NCI-H2107 treated with DMSO at 0.1 percent for 48 hours (cell line): ENCODE data around the gene SAMD3.
"Not testable (repeated sequence)": the region's sequence is repeated elsewhere in the genome, so short reads cannot be mapped to it uniquely, and the experiment has no call there.

Source experiments
- DNase-seq: peaks from one replicate; lab custom pipeline; 2025; ENCODE audit not compliant: unreplicated experiment; lab: John Stamatoyannopoulos, UW

The SAMD3 gene

DNA sequence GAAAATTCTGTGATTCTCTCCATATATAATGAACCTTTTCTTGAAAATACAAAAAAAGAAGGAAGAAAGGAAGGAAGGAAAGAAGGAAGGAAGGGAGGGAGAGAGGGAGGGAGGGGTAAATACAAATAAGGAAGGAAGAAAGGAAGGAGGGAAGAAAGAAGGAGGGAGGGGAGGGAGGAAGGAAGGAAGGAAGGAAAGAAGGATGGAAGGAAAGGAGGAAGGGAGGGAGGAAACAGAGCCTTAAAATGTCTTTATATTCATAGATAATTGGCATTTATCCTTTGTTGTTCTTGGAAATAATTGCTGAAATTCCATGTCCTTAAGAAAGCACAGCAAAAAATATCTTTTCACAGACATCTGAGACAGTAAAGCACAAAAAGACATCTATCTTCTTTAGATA, 40.3 kb downstream of the SAMD3 start:
- no peak for DNase-seq

DNA sequence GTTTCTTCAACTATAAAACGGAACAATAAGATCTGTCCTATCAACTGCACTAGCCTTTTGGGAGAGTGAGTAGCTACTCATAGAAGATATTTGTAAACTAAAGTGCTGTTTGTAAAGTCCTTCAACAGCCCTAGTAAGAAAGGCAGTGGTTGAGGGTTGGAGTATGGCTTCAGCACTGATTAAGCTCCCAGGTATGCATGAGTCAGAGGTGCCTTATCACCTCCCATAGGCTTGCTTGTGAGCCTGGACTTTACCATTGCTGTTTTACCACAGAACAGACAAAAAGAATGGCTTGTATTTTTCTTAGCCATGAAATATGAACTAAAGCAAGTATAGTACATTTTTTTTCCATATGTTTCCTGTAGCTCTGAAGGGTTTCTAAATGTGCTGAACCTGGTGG, 44.1 kb downstream of the SAMD3 start:
- DNase-seq, result no peak

DNA sequence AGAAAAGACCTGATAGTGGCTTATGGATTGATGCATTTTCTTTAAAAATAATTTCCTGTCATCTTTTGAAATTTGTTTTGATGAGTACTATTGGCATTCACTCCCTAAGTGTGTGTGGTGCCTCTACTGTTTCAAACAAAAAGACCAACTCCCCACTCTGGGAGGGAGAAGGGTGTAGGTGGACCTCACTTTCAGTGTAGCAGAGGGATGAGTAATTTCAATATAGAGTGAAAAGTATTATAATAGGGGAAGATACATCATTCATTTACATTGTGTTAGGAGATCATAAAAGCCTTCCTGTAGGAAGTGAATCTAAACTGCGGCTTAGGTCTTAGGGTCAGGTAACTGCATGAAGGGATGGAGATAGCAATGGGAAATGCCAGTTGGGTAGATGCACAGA, 46.4 kb downstream of the SAMD3 start:
- no peak for DNase-seq

DNA sequence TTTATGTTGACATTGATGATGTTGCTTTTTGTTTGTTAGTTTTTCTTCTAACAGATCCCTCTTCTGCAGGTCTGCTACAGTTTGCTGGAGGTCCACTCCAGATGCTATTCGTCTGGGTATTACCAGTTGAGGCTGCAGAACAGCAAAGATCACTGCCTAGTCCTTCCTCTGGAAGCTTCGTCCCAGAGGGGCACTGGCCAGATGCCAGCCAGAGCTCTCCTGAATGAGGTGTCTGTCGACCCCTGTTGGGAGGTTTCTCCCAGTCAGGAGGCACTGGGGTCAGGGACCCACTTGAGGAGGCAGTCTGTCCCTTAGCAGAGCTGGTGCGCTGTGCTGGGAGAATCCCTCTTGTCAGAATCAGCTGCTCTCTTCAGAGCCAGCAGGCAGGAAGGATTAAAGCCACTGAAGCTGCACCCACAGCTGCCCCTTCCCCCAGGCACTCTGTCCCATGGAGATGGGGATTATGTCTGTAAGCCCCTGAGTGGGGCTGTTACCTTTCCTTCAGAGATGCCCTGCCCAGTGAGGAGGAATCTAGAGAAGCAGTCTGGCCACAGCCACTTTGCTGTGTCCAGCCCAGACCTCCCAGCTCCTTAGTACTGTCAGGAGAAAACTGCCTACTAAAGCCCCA, 49.3 kb downstream of the SAMD3 start:
- not testable (repeated sequence) for DNase-seq

DNA sequence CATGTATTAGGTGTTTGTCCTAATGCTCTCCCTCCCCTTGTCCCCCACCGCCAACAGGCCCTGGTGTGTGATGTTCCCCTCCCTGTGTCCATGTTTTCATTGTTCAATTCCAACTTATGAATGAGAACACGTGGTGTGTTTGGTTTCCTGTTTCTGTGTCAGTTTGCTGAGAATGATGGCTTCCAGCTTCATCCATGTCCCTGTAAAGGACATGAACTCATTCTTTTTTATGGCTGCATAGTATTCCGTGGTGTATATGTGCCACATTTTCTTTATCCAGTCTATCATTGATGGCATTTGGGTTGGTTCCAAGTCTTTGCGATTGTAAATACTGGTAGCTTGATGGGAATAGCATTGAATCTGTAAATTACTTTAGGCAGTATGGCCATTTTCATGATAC, 52.6 kb downstream of the SAMD3 start:
- not testable (repeated sequence) for DNase-seq

DNA sequence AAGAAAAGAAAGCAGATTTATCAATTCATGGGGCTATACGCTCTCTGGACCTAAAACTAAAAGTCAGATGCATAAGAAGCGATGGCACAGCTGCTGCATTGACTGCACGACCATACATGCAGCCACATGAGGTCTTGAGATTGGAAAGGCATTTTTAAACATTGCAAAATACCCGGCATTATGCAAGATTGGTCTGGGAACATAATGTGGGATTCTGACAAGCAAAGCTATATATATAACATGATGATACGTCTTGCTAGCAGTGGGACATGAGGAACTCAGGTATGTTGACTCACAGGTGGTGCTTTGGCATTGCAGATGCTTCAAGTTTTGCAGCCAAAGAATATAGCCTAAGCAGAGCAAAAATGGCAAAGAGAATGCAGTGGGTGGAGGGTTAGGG, 55.1 kb downstream of the SAMD3 start:
- no peak for DNase-seq

DNA sequence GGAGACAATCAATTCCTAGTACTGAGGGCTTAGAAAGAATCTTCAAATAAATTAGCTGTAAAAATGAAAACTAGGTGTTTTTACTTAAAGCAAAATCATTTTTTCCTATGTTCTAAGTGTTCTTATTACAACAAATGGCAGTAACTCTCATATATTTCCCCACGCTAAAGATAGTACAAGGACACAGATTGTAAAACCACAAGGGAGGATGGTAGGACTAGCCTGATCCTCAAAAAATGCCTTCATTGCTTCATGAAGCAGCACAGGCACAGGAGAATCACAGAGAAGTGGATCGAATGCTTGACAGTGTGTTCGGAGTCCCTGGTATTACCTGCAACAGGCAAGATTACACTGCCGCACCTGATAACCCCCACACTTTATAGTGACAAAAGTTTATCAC, 58.5 kb downstream of the SAMD3 start:
- no peak for DNase-seq

DNA sequence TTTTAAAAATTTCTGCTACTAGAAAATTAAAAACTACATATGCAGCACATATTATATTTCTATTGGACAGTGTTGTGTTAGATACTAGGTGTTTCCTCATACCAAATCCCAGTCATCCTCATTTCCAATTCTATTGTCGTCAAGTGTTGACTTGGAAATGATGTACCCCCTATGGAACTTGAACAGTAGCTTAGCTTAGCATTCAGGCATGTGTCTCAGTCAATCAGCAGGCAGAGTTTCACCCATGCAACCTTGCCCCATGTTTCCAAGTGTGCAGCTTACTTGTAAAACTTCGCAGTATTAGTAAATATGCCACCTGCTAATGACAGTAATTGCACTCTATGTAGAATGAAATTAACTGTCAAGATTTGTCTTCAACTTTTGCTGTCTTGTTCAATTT, 59.5 kb downstream of the SAMD3 start:
- no peak for DNase-seq

DNA sequence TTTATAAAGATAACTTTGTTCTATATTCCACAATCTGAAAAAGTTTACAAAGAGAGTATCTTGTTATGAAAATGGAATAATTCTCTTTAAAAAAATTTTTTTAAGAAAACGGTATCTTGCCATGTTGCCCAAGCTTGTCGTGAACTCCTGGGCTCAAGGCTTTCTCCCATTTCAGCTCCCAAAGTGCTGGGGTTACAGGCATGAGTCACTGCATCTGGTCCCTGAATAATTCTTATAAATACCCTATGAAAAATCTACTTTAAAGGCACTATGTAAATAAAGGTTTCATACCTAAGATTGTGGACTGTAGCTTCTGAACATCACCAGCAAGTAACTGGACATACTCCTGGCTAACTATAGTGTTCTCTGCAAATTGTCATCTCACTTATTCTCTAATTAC, 60.3 kb downstream of the SAMD3 start:
- no peak for DNase-seq

DNA sequence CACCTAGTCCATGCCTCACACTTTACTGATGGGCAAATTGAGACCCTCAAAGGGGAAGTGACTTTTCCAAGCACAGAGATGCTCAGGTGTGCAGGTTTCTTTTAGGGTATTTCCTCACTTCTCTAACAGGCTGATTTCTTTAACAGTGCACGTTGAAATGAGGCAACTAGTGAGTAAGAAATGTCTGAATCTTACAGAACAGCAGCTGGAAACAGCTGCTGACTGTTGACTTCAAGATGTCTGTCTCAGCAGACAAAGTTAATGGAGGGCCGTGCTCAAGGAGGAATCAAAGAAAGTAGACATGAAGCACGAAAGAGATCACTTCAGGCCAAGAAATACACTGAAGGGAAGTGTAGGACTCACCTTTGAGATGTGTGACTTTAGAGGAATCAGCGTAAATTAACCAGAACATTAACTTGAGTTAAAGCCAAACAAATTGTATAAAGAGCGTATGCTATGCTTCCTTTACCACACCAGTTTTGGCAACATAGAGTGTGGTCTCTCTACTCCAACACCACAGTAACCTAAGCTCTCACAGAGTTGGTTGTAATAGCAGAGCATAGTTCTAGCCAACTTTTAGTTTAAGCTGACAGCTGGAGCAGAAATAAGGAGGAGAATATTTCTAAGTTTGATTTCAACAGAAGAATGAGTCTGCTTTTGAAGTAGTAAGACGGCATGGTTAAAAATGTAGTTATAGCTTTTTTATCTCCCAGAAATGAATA, 60.9 kb downstream of the SAMD3 start:
- DNase-seq, result no peak

DNA sequence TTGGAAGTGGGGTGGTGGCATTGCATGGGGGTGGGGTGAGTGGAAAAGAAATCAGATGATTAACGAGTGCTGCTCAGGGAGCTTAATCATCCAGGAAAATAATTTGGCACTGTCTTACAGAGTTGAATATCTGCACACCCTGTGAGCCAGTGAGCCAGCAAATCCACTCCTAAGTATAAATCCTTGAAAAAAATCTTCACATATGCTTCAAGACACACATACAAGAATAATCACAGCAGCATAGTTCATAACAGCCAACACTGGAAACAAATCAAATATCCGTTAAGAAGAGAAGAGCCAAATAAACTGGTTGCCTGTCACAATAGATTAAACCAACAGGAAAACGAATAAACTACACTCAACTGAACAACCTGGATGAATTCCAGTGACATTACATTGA, 62.8 kb downstream of the SAMD3 start:
- no peak for DNase-seq

DNA sequence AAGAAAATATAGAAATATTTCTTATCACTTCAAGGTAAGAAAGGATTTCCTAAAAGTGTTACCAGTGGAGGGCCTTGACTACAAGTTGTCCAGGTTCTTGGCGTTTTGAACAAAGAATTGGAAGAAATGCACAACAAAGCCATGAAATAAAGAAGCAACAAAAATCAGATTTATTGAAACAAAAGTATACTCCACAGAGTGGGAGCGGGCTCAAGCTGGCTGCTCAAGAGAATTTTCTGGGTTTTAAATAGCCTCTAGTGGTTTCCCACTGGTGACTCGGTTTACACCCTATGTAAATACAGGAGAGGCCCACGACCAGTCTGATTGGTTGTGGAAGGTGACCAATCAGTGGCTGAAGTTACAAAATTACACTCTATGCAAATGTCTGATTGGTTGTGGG, 64.2 kb downstream of the SAMD3 start:
- DNase-seq, result no peak

DNA sequence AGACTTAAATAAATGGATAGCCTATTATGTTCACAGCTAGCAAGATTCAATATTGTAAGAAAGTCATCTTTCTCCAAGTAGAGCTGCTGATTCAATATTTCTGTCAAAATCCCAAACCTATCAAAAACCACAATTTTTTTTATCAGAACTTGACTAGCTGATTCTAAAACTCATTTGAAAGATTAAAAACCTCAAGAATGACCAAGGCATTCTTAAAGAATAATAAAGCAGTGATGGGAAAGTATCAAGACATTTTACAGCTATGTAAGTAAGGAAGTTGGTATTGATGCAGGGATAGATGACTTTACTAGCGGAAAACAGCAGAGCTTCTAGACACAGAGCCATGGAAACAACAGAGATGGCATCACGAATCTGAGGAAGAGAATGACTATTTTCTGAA, 64.7 kb downstream of the SAMD3 start:
- no peak for DNase-seq

DNA sequence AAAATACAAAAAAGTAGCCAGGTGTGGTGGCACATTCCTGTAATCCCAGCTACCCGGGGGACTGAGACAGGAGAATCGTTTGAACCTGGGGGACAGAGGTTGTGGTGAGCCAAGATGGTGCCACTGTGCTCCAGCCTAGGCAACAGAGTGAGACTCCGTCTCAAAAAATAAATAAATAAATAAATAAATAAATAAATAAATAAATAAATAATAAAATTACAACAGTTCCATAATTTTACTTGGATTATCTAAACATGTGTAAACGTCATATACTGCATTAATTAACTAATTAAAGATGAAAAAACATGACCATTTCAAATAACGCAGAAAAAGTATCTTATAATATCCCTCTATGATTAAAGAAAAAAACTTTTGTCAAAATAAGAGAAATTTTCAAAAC, 65.8 kb downstream of the SAMD3 start:
- no peak for DNase-seq

DNA sequence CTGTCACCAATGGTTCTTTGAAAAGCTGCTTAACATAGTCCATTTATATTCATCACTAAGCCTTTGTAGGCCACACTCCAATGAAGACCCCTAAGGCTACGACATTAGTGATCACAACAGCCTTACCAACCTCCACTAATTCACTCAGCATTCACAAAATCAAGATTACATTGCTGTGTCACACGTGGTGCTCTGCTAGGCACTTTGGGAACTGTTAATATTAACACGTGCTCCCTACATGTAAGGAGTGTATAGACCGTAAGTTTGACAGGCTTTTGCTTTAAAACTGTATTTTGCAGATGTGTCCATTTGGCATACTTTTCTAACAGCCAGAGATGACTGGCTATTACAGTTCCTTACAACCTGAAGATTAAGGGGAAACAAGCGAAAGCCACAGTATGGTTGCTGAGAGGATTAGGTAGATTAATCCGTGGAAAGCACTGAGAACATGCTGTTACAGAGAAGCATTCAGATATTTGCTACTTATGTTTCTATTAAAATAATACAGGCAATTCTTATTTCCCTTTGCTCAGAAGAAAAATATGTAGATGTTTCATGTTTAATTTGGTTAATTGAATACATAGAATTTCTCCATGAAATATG, 69.7 kb downstream of the SAMD3 start:
- DNase-seq, result no peak

DNA sequence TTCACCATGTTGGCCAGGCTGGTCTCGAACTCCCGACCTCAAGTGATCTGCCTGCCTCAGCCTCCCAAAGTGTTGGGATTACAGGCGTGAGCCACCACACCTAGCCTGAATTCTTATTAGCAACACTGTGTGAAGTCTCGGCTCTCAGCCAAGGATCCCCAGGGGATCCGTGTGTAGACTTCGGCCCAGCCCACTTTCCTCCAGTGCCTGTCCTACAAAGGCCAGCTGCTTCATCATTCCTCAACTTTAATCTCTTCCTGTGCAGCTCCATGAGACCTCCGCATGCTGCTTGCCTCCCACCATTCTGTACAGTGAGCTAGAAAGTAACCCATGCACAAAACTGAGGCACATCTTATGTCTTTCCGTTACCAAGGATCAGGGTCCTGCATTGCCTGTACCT, 71.8 kb downstream of the SAMD3 start:
- DNase-seq, result no peak

DNA sequence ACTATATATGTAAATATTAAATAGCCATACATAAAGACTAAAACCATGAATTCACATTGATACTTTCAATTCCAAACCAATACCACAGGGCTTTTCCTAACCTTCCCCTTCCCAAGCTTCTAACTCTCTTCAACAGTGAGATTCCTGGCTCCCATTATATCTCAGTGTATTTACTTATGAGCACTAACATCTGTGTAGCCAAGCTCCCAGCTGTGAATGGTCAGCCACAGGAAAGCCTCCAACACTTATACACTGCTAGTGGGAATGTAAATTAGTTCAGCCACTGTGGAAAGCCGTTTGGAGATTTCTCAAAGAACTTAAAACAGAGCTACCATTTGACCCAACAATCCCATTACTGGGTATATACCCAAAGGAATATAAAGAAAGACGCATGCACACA, 73.7 kb downstream of the SAMD3 start:
- DNase-seq, result not testable (repeated sequence)

DNA sequence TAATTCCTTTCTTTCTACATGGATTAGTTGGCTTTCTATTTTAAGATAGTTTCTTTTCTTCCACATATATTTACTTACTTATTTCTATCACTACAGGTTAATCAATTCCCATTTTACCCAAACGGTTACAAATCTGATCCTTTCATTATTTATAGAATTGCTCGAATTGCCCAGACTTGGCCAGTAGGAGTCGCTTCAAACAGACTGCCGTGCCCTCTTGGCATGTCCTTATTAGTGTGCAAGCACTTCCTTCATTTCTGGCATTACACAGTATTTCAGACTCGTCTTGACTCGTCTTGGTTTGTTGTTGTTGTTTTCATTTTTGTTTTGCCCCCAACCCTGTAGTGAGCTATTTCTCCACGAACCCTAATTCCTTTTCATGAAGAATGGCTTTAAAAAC, 74.6 kb downstream of the SAMD3 start:
- no peak for DNase-seq

DNA sequence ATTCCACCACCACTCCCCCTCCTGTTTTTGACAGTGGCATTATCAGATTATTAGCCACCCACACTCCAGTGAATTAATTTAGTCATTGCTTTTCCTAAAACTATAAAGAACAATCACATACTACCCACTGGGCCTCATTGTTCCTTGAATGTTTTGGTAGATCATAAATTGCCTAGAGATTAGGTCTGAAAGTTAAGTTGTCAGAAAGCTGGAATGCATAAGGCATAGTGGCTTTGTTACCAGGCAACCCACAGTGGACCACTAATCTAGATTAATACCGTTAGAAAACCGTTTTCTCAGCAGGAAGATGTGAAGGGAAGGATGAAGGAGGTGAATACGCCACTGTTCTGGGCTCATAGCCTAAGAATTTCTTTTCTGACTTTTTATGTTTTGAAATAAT, 75.6 kb downstream of the SAMD3 start:
- DNase-seq, result no peak

DNA sequence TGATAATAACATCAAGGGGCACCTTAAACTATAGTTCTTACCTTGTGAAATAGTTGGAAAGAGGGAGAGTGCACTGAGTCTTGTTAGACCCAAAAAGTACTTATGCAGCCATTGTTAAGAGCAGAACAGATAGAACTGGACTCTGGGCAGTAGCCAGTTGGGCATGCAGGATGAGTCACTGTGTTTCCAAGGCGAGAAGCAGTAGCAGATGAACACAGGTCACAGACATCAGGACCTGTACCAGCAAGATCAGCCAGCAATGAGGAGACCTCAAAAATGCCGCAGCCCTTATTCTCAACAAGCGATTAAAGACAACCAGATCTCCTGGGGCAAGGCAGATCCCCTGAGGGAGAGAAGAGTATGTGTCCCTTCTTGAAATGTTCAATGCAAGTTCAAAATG, 79.0 kb downstream of the SAMD3 start:
- DNase-seq, result no peak

DNA sequence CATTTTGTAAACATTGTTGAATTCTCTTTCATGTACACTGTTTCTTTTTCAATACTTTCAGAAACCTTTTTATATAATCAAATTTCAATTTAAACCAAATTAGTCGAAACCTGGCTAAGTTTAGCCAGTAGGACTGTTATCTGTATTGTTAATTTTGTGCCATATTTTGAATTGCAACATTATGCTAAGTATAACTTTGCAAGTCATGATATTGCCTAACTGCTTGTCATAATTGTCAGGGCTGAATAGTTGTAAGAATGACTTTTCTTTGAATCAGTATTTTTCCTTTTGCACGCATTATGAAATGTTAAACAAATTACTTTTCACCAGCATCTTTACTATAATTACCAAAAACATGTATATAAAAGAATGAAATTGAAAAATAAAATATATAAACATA, 82.7 kb downstream of the SAMD3 start:
- no peak for DNase-seq

DNA sequence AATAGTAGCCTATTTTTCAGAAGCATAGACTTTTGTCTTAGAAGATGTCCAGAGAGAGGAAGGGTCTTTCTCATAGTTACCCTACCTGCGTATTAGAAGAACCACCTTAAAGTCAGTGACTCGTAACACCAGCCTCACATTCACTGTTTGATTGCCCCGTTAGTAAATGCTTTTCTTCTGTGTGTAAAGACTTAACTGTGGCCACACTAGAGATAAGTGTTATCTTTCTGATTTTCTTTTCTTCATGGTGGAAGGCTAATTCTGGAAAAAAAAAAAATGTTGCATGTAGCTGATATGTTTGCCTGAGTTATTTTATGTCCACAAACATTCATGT, 83.9 kb downstream of the SAMD3 start:
- DNase-seq, result no peak
